ENCODE results near the gene IFT25.

The IFT25 gene

GRCh38 chr1:53927376-53927881 is 18.1 kb downstream of the IFT25 start:
- DNase-seq = no peak

- no peak for DNase-seq
Observed at GRCh38 chr1:53919675-53920066, 25.8 kb downstream of the IFT25 start.

- no peak for DNase-seq
Observed at GRCh38 chr1:53918343-53918742, 27.2 kb downstream of the IFT25 start.

- DNase-seq = no peak
Observed at GRCh38 chr1:53913352-53914033, 32.0 kb downstream of the IFT25 start.

- DNase-seq = no peak
Observed at GRCh38 chr1:53911442-53911841, 34.1 kb downstream of the IFT25 start.

- no peak for DNase-seq
Observed at GRCh38 chr1:53909946-53910345, 35.6 kb downstream of the IFT25 start.

GRCh38 chr1:53906121-53906520 is 39.4 kb downstream of the IFT25 start:
- no peak for DNase-seq

GRCh38 chr1:53905509-53905908 is 40.0 kb downstream of the IFT25 start:
- DNase-seq = no peak

- no peak for DNase-seq
Observed at GRCh38 chr1:53902235-53903138, 43.0 kb downstream of the IFT25 start.

GRCh38 chr1:53899708-53900107 is 45.8 kb downstream of the IFT25 start:
- no peak for DNase-seq

- no peak for DNase-seq
Observed at GRCh38 chr1:53899206-53899628, 46.3 kb downstream of the IFT25 start.

GRCh38 chr1:53896635-53897229 is 48.8 kb downstream of the IFT25 start:
- DNase-seq = no peak

GRCh38 chr1:53895421-53895820 is 50.1 kb downstream of the IFT25 start:
- no peak for DNase-seq

- no peak for DNase-seq
Observed at GRCh38 chr1:53894644-53895043, 50.9 kb downstream of the IFT25 start.

GRCh38 chr1:53893999-53894636 is 51.4 kb downstream of the IFT25 start, which contains the start of gene DIO1:
Gene DIO1 (plus strand): TSS chr1:53894187. CDS start chr1:53894211, 24 bp downstream.
- DNase-seq = no peak

- peak in 1 of 2 donors; percentile 31 for DNase-seq
Observed at GRCh38 chr1:53892911-53893310, 52.6 kb downstream of the IFT25 start.

GRCh38 chr1:53891678-53892077 is 53.8 kb downstream of the IFT25 start:
- DNase-seq = no peak

- DNase-seq = no peak
Observed at GRCh38 chr1:53891018-53891417, 54.5 kb downstream of the IFT25 start.

GRCh38 chr1:53890522-53890941 is 55.0 kb downstream of the IFT25 start:
- DNase-seq = no peak

- DNase-seq = peak; percentile 86 to 87
Observed at GRCh38 chr1:53889304-53890298, 55.9 kb downstream of the IFT25 start, which contains the start of gene YIPF1. Gene YIPF1 (minus strand): TSS chr1:53889797. CDS start chr1:53888937, 860 bp downstream.

- no peak for DNase-seq
Observed at GRCh38 chr1:53888681-53889080, 56.8 kb downstream of the IFT25 start.
